Left lung (tissue), 10 donors: Measurements from ENCODE around the gene YAE1. TPM values are rescaled to one million over a fixed set of nuclear protein-coding genes. Genes with fewer than 3 reads are reported as not detected.

Experiments
- ATAC-seq: fragments of 200-7000 bp; cut with Tn5 transposase; one replicate; pipeline ENCODE4 v1.9.1; 2020; ENCODE audit warnings: moderate library complexity
- DNase-seq, 4 donors: peaks; one replicate each; pipeline ENCODE4 v3.0.0-alpha.2; 2013 to 2020
- H3K27ac ChIP-seq, 2 donors: fragments of 200-600 bp; sonication (generic) in 1 of 2; one replicate each; pipeline versions ENCODE4 v1.5.0 to v1.8.0; 2020 to 2021
- H3K27me3 ChIP-seq, 2 donors: fragments of 200-600 bp; sonication (generic) in 1 of 2; one replicate each; pipeline versions ENCODE4 v1.5.0 to v1.8.0; 2020 to 2021
- H3K36me3 ChIP-seq, 2 donors: fragments of 200-600 bp; sonication (generic) in 1 of 2; one replicate each; pipeline versions ENCODE4 v1.5.0 to v1.8.0; 2020 to 2021
- H3K4me1 ChIP-seq, 2 donors: fragments of 200-600 bp; one replicate each; pipeline ENCODE4 v1.8.0; 2021
- H3K4me3 ChIP-seq, 2 donors: fragments of 200-600 bp; sonication (generic) in 1 of 2; one replicate each; pipeline versions ENCODE4 v1.5.0 to v1.8.0; 2020 to 2021; ENCODE audit warnings: mild to moderate bottlenecking in 1 of 2
- H3K9me3 ChIP-seq, 2 donors: fragments of 200-600 bp; sonication (generic) in 1 of 2; one replicate each; pipeline versions ENCODE4 v1.5.0 to v1.8.0; 2020 to 2021
- CTCF ChIP-seq, 2 donors: fragments of 200-600 bp; sonication (generic) in 1 of 2; IDR thresholded peaks; one replicate each; pipeline versions ENCODE4 v1.5.0 to v1.8.0; 2021; ENCODE audit warnings: antibody characterized with exemption in 2 of 2
- intact Hi-C, 2 donors: fragments of 100-400 bp; cut with DNase I; formaldehyde crosslinking; loops; one replicate each; pipeline versions ENCODE4 v1.11.2 to v1.14.2; 2022
- polyA plus RNA-seq, 6 donors: library from polyadenylated mRNA; unstranded; fragments of 120-200 nt; gene quantifications; one replicate each; pipeline ENCODE4 v1.2.1, GENCODE V29; 2013; ENCODE audit not compliant: insufficient read length in 6 of 6
- total RNA-seq, 2 donors: library from RNA; stranded (reverse); fragmentation: NEBNext Ultra II Directional; extraction: Animal tissue kit (Norgen Biotek cat#: 25700); gene quantifications; one replicate each; pipeline ENCODE4 v1.2.1, GENCODE V29; 2021
- donor health status: DM: no; HTN: yes; CAD: no.
- donor health status: DM: no; HTN: no; CAD: no.

YAE1 gene
- total and polyA plus RNA-seq, 8 donors = 16.8 to 62.4 (median 50.7) TPM

- Histone ChIP-seq H3K27me3 (no peaks in the 10 kb centered on the region), H3K27ac (no peak overlapping the region), H3K9me3 (peaks cover 0 to 27% of the 10 kb centered on the region in 2 donors), H3K4me1 (no peaks in the 10 kb centered on the region), H3K36me3 (no peaks in the 10 kb centered on the region), H3K4me3 (no peak overlapping the region)
- intact Hi-C loops = no loop called here
- no peak for DNase-seq
- no peak for ATAC-seq
- no peak for TF ChIP-seq CTCF (IDR thresholded peaks at IDR 0.05)
These were observed 18.9 kb upstream of the YAE1 start for GRCh38 chr7:39547336-39547735.

DNA sequence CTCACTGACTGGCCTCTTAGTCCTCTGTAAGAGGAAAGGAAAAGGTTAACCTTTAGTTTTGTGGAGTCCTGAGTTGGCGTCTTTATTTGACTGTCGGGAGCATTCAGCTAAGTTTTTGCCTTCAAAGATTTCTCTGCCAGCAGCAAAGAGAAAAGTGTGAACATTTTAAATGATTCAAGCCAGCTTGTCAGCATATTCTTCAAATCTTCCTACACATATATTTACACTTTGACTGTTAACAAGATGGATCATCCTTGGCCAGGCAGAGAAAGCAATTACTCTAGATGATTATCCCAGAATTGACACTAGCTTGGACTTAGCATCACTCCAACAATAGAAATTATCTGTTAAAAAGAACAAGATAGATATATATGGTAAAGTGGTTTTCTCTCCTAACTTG is 15.8 kb upstream of the YAE1 start:
- DNase-seq (no peak), ATAC-seq (no peak)
- H3K36me3 ChIP-seq = no peaks in the 10 kb centered on the region
- intact Hi-C loops = no loop called here
- H3K9me3 ChIP-seq = peaks cover 0 to 27% of the 10 kb centered on the region in 2 donors
- H3K27me3 ChIP-seq = no peaks in the 10 kb centered on the region
- H3K4me3 ChIP-seq = no peak overlapping the region
- no peaks in the 10 kb centered on the region for H3K4me1 ChIP-seq
- no peak overlapping the region for H3K27ac ChIP-seq
- TF ChIP-seq CTCF (IDR thresholded peaks at IDR 0.05) = no peak

GRCh38 chr7:39553436-39553835 is 12.8 kb upstream of the YAE1 start:
- ATAC-seq (no peak), DNase-seq (no peak)
- Histone ChIP-seq H3K27me3 (no peaks in the 10 kb centered on the region), H3K36me3 (no peaks in the 10 kb centered on the region), H3K27ac (no peak overlapping the region), H3K9me3 (peaks cover 0 to 4% of the 10 kb centered on the region in 2 donors), H3K4me1 (no peaks in the 10 kb centered on the region), H3K4me3 (no peak overlapping the region)
- TF ChIP-seq CTCF (IDR thresholded peaks at IDR 0.05) = no peak
- intact Hi-C loops = no loop called here

DNA sequence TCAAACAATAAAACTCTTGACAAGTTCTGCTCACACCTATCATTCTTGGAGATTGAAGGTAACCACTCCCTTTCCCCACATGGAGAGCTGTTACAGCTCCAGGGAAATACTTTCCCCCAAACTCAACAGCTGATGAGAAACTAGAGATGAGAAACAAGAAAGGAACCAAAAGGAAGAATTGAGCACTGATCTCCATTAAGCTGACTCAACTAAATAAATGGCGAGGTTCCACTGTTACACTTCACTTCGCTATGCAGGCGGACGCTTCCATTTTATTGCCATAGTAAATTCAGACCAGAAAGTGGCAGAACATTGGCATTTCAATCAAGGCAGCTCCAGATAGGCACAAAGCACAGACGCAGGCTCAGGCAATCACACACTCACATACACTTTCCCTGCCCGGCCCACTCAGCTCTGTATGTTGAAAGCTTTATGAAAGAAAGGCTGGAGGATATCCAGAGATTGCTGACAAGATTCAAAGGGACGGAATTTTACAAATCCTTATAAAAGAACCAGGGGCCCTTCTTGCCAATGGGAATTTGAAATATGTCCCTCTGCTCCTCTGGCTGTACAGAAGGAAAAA is 11.5 kb upstream of the YAE1 start:
- Histone ChIP-seq H3K9me3 (no peaks in the 10 kb centered on the region), H3K4me1 (no peaks in the 10 kb centered on the region), H3K27ac (no peak overlapping the region), H3K36me3 (no peaks in the 10 kb centered on the region), H3K4me3 (no peak overlapping the region), H3K27me3 (no peaks in the 10 kb centered on the region)
- intact Hi-C loops = no loop called here
- no peak for TF ChIP-seq CTCF (IDR thresholded peaks at IDR 0.05)
- ATAC-seq = no peak
- no peak for DNase-seq

GRCh38 chr7:39557222-39557621 is 9.0 kb upstream of the YAE1 start:
- TF ChIP-seq CTCF (IDR thresholded peaks at IDR 0.05) = no peak
- Histone ChIP-seq H3K4me1 (no peaks in the 10 kb centered on the region), H3K27ac (no peak overlapping the region), H3K9me3 (no peaks in the 10 kb centered on the region), H3K36me3 (no peaks in the 10 kb centered on the region), H3K27me3 (no peaks in the 10 kb centered on the region), H3K4me3 (no peak overlapping the region)
- intact Hi-C loops = no loop called here
- no peak for ATAC-seq
- DNase-seq = no peak
